Breast epithelium (tissue), 4 donors: ENCODE data around the gene GAS1. TPM values are rescaled to one million over a fixed set of nuclear protein-coding genes. Genes with fewer than 3 reads are reported as not detected.

Source experiments
- DNase-seq, 2 donors: peaks; one replicate each; pipeline ENCODE4 v3.0.0-alpha.2; 2019; ENCODE audit warnings: low spot score in 2 of 2
- H3K27ac ChIP-seq, 2 donors: fragments of 200-600 bp; sonication (generic) in 1 of 2; one replicate each; pipeline ENCODE4 v1.5.1; 2016 to 2019; ENCODE audit warnings: mild to moderate bottlenecking in 1 of 2
- H3K27me3 ChIP-seq, 2 donors: fragments of 200-600 bp; sonication (generic) in 1 of 2; one replicate each; pipeline versions ENCODE4 v1.5.1 to v1.6.0; 2017 to 2019; ENCODE audit warnings: control low read depth in 1 of 2, mild to moderate bottlenecking in 1 of 2
- H3K36me3 ChIP-seq: fragments of 200-600 bp; one replicate; pipeline ENCODE4 v1.5.1; 2019
- H3K4me1 ChIP-seq, 2 donors: fragments of 200-600 bp; sonication (generic); one replicate each; pipeline ENCODE4 v1.5.1; 2016 to 2019; ENCODE audit warnings: control low read depth in 1 of 2
- H3K4me3 ChIP-seq, 3 donors: fragments of 200-600 bp; sonication (generic); 1 replicate in 2 of 3; 2 replicates in 1 of 3; pipeline ENCODE4 v1.5.1; 2016 to 2019; ENCODE audit warnings: mild to moderate bottlenecking in 3 of 3, moderate library complexity in 2 of 3
- H3K9me3 ChIP-seq, 2 donors: fragments of 200-600 bp; sonication (generic) in 1 of 2; one replicate each; pipeline ENCODE4 v1.5.1; 2016 to 2019; ENCODE audit warnings: control low read depth in 1 of 2
- POLR2A ChIP-seq: fragments of 450-650 bp; IDR thresholded peaks from one replicate; pipeline ENCODE4 v1.6.1; 2016; ENCODE audit warnings: antibody characterized with exemption, mild to moderate bottlenecking, moderate library complexity
- POLR2AphosphoS5 ChIP-seq, 3 donors: sonication (generic); formaldehyde crosslinking; IDR thresholded peaks; one replicate each; pipeline ENCODE4 v1.6.1; 2017; ENCODE audit warnings: antibody characterized with exemption in 3 of 3
- intact Hi-C: fragments of 100-400 bp; cut with DNase I; formaldehyde crosslinking; loops from one replicate; pipeline ENCODE4 v1.15.1; 2023; ENCODE audit warnings: low total_unique reads
- total RNA-seq, 3 donors: library from RNA; depleted of rRNA; stranded (reverse); fragments of >200 nt; gene quantifications; one replicate each; pipeline ENCODE4 v1.1.0, GENCODE V29; 2016
- TF ChIP-seq, protein P1 (sequence below), 3 donors: fragments of 450-650 bp; IDR thresholded peaks; one replicate each; pipeline ENCODE4 v1.5.1; 2016 to 2017; ENCODE audit warnings: antibody characterized with exemption in 3 of 3, mild to moderate bottlenecking in 3 of 3, moderate library complexity in 3 of 3

Gene GAS1
- total RNA-seq, 3 donors from 2014 or later, result 48.2 to 99.9 (median 79.8) TPM

DNA sequence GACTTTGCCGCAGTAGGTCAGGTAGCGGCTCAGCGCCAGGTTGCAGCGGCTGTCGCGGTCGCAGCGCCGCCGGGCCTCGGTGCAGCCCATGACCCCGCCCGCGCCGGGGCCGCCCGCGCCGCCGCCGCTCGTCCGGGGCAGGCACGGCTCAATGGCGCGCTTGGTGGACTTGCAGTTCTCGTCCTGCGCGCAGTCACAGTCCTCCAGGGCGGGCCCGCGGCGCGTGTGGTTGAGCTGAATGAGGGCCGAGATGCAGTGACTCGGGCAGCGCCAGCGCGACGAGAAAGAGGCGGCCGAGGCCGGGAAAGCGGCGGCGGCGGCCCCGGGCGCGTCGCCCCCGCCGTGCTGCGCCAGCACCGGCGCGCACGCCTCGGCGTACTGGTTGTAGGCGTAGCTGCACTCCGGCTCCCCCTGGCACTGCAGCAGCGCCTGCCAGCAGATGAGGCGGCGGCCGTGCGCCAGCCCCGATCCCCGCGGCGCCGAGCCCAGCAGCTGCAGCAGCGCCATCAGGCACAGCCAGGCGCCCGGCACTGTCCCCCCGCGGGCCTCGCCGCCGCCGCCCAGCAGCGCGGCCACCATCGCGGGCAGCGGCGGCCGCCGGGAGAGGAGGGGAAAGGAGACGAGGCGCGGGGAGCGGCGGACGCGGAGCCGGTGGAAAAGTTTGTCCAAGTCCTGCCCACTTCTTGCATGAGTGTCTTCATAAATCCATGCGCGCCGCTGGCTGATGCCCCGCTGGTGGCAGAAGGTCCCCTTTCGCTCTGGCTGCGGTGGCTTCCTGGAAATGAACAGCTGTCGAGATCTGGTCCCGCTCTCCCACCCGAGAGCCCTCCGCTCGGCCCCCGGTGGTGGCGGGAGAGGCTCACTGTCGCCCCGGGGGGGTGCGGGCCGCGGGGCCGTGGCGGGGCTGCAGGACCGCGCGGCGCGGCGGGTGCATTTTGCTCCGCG, 833 bp downstream of the GAS1 start:
- Histone ChIP-seq H3K27me3 (no peaks in the 10 kb centered on the region), H3K9me3 (no peaks in the 10 kb centered on the region), H3K4me1 (no peaks in the 10 kb centered on the region), H3K27ac (peak overlapping the region; percentile 89 to 94), H3K4me3 (peak overlapping the region; percentile 85 to 90 (median 87)), H3K36me3 (no peaks in the 10 kb centered on the region)
- intact Hi-C loops, result no loop called here
- TF ChIP-seq POLR2A (no peak), POLR2AphosphoS5 (IDR thresholded peaks at IDR 0.05) (peak in 1 of 3 donors; percentile 20)
- TF ChIP-seq, protein P1, sequence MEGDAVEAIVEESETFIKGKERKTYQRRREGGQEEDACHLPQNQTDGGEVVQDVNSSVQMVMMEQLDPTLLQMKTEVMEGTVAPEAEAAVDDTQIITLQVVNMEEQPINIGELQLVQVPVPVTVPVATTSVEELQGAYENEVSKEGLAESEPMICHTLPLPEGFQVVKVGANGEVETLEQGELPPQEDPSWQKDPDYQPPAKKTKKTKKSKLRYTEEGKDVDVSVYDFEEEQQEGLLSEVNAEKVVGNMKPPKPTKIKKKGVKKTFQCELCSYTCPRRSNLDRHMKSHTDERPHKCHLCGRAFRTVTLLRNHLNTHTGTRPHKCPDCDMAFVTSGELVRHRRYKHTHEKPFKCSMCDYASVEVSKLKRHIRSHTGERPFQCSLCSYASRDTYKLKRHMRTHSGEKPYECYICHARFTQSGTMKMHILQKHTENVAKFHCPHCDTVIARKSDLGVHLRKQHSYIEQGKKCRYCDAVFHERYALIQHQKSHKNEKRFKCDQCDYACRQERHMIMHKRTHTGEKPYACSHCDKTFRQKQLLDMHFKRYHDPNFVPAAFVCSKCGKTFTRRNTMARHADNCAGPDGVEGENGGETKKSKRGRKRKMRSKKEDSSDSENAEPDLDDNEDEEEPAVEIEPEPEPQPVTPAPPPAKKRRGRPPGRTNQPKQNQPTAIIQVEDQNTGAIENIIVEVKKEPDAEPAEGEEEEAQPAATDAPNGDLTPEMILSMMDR (IDR thresholded peaks at IDR 0.05), result no peak
- DNase-seq, result peak; percentile 50 to 58

DNA sequence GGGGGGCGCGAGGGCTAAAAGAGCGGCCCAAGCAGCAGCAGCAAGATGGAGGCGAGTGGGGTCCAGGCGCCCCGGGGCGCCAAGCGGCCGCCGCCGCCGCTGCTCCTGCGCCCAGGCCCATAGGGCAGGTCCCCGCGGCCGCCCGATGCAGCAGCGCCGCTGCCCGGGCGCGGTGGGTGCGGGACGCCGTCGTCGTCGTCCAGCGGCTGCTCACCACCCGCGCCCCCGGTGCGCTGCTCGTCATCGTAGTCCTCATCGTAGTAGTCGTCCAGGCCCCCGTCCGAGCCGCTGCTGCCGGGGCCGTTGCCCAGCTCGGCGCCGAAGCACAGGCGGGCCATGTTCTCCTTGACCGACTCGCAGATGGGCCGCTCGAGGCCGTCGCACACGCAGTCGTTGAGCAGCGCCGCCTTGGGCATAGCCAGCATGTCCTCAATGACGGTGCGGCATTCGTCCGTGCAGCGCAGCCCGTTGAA, 1.5 kb downstream of the GAS1 start:
- peak in 2 of 3 donors; percentile 27 to 60 for TF ChIP-seq POLR2AphosphoS5 (IDR thresholded peaks at IDR 0.05)
- TF ChIP-seq POLR2A, result no peak
- TF ChIP-seq, protein P1 (IDR thresholded peaks at IDR 0.05), result no peak

DNA sequence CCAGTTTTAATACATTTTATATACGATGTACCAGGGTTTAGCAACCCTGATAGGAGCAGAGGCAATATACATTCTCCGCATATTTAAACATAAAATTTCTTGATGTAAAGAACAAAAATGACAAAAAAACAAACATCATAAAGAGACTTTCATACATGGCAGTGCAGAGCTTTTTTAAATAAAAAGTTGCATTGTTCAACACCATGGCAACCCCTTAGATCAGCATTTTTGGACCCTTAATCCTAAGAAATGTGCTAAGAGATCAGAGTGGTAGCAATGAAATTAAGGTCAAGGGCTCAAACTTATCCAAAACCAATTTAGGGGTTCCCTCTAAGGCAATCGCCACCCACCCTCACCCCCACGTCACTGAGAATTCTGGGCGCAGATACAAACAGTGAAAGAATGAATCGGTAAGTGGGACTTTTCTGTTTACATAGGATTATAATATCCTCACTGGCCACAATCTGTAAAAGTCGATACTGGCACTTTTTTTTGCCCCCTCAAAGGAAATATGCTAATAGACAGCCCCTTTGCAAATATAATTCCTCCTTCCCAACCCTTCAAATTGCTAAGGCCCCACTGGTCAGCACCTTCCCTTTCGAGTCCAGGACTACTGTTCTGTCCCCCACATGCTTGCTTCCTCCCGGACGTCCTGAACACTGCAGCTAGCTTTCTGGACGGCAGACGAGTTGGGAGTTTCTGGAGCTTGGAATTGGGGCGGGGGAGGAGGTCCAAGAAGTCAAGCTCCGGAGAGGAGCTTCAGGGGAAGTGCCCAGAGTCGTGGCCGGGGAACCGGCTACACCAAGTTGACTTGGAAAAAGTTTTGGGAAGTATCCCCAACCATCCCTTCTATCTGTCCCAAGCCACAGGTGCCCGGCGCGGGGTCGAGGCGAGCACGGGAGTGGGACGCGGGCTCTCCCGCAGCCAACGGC, 2.2 kb downstream of the GAS1 start:
- TF ChIP-seq POLR2AphosphoS5 (IDR thresholded peaks at IDR 0.05), result no peak
- no peak for TF ChIP-seq POLR2A
- TF ChIP-seq, protein P1 (IDR thresholded peaks at IDR 0.05), result no peak
- Histone ChIP-seq H3K4me1 (no peaks in the 10 kb centered on the region), H3K27me3 (no peaks in the 10 kb centered on the region), H3K36me3 (no peaks in the 10 kb centered on the region), H3K27ac (peak overlapping the region; percentile 89 to 94), H3K9me3 (no peaks in the 10 kb centered on the region), H3K4me3 (peak overlapping the region; percentile 85 to 90 (median 87))
- no peak for DNase-seq
- intact Hi-C loops, result no loop called here

More for the DNA sequence above, 1.5 kb downstream of the GAS1 start:
- Histone ChIP-seq H3K9me3 (no peaks in the 10 kb centered on the region), H3K27me3 (no peaks in the 10 kb centered on the region), H3K4me3 (peak overlapping the region; percentile 85 to 90 (median 87)), H3K4me1 (no peaks in the 10 kb centered on the region), H3K36me3 (no peaks in the 10 kb centered on the region), H3K27ac (peak overlapping the region; percentile 89 to 94)
- peak; percentile 27 to 52 for DNase-seq
- intact Hi-C loops, result no loop called here

DNA sequence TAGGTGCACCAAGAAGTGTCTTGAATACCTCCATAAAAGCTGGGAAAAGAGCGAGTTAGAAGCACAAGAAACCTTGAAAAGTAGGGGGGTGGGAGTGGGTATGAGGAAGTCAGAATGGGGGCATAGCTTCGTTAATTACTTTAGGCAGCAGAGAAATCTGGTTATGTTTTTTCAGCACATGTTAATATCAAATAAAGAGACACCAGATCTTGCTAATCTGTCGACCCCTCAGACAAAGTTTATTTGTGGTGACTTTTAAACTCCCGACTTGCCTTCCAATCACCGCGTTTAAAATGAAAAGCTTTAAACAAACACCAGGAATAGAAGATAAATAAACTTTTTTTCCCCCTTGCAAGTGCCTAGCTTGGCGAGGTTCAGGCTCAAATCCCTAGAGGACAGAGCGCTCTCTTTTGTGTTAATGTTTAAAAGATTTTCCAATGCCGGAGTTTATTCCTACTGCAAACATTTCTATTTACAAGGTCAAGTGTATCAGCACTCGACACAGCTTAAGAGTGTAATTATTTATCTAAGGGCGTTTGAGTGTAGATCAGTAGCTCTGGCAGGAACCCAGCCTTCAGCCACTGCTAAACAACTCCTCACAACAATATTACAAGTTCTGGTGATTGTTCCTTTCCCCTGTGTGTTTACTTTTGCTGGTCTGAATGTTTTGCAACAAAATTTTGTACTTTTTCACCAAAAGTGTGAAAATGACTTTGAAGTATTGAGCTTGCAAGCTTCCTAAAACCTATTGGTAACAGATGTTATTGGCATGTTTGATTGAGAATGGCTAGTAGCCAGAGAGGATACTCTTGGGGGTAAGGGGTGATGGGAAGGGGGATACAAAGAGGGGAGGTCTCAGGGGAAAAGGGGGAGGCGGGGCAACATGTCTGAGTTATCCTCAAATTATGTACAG, 3.8 kb downstream of the GAS1 start:
- H3K36me3 ChIP-seq, result no peaks in the 10 kb centered on the region
- H3K4me1 ChIP-seq, result no peaks in the 10 kb centered on the region
- no peaks in the 10 kb centered on the region for H3K27me3 ChIP-seq
- no peaks in the 10 kb centered on the region for H3K9me3 ChIP-seq
- TF ChIP-seq POLR2AphosphoS5 (IDR thresholded peaks at IDR 0.05) (no peak), POLR2A (no peak)
- TF ChIP-seq, protein P1 (IDR thresholded peaks at IDR 0.05), result no peak
- DNase-seq, result no peak
- peak overlapping the region; percentile 85 to 90 (median 87) for H3K4me3 ChIP-seq
- intact Hi-C loops, result no loop called here
- H3K27ac ChIP-seq, result peak overlapping the region; percentile 41 to 50
